K562 (cell line): ENCODE results near the gene PPIE. TPM values are rescaled to one million over a fixed set of nuclear protein-coding genes. Genes with fewer than 3 reads are reported as not detected.

Source experiments
- ATAC-seq: fragments of 200-7000 bp; cut with Tn5 transposase; 3 replicates; pipeline ENCODE4 v1.9.1; 2020; ENCODE audit warnings: moderate library complexity
- BruUV-seq: library from RNA; stranded (reverse); fragments of 400-500 nt; replicated peaks from 2 replicates; lab custom pipeline; 2021; lab: Mats Ljungman, UMichigan
- CTCF ChIA-PET: fragments of 300-600 bp; formaldehyde crosslinking; extraction: SDS; loops from one replicate; lab custom pipeline; 2021; ENCODE audit warnings: low intra/inter-chr PET ratio; lab: Yijun Ruan, JAX
- POLR2A ChIA-PET: fragments of 300-600, 350-650 bp; sonication (Branson Sonifier 250); formaldehyde crosslinking; extraction: SDS; loops from one replicate; lab custom pipeline; 2021; ENCODE audit warnings: antibody characterized with exemption, inconsistent platforms; lab: Yijun Ruan, JAX
- DNase-seq, 4 experiments: peaks; one replicate each; pipeline versions ENCODE4 v3.0.0 to v3.0.0-alpha.2; 2011 to 2018; ENCODE audit warnings: low spot score in 3 of 4, mixed read lengths in 3 of 4; ENCODE audit errors: extremely low read depth in 1 of 4
- FAIRE-seq: peaks from 2 replicates; lab custom pipeline; 2011; peaks lifted over from hg19 to GRCh38; lab: Jason Lieb, UNC
- H2AFZ ChIP-seq: 2 replicates; pipeline ENCODE4 v1.6.0; 2011; ENCODE audit warnings: low read depth, low read length, control low read depth, inconsistent platforms
- H3K27ac ChIP-seq: fragments of 200-600 bp; 3 replicates; pipeline ENCODE4 v1.8.0; 2011; ENCODE audit warnings: low read depth, mild to moderate bottlenecking, control low read depth, inconsistent platforms, low read length, moderate library complexity, mixed read lengths; ENCODE audit errors: extremely low read depth
- H3K27me3 ChIP-seq, 2 experiments: fragments of 300-600 bp in 1 of 2; 2 replicates in 1 of 2; 3 replicates in 1 of 2; pipeline versions ENCODE4 v1.6.0 to v1.8.0; 2011; ENCODE audit warnings: inconsistent platforms in 2 of 2, low read length in 2 of 2, mild to moderate bottlenecking in 1 of 2, mixed read lengths in 1 of 2, moderate library complexity in 1 of 2; ENCODE audit not compliant: control insufficient read depth in 2 of 2, insufficient read depth in 2 of 2
- H3K36me3 ChIP-seq: fragments of 300-600 bp; 3 replicates; pipeline ENCODE4 v1.8.0; 2011; ENCODE audit warnings: mild to moderate bottlenecking, low read length, inconsistent platforms; ENCODE audit not compliant: control insufficient read depth, insufficient read depth
- H3K4me1 ChIP-seq, 2 experiments: fragments of 200-600 bp in 1 of 2; replicated peaks in 1 of 2; 2 replicates in 1 of 2; 3 replicates in 1 of 2; pipeline versions ENCODE4 v1.5.1 to v1.8.0; 2011; ENCODE audit warnings: inconsistent platforms in 2 of 2, low read length in 2 of 2, mild to moderate bottlenecking in 1 of 2, mixed read lengths in 1 of 2, moderate library complexity in 1 of 2; ENCODE audit not compliant: control insufficient read depth in 2 of 2, insufficient read depth in 2 of 2
- H3K4me2 ChIP-seq: 2 replicates; pipeline ENCODE4 v1.6.1; 2011; ENCODE audit warnings: low read length, control low read depth, inconsistent platforms, mixed read lengths; ENCODE audit not compliant: insufficient read depth
- H3K4me3 ChIP-seq: fragments of 200-600 bp; sonication (generic), shearing (Covaris generic); 2 replicates; pipeline ENCODE4 v1.5.1; 2016; ENCODE audit warnings: control low read depth, inconsistent platforms
- H3K79me2 ChIP-seq: fragments of 200-600 bp; 3 replicates; pipeline ENCODE4 v1.8.0; 2011; ENCODE audit warnings: low read length, inconsistent platforms; ENCODE audit not compliant: control insufficient read depth, insufficient read depth
- H3K9ac ChIP-seq, 2 experiments: 2 replicates each; pipeline versions ENCODE4 v1.6.0 to v1.6.1; 2011; ENCODE audit warnings: low read depth in 2 of 2, low read length in 2 of 2, control low read depth in 1 of 2, inconsistent platforms in 1 of 2, mild to moderate bottlenecking in 1 of 2, mixed read lengths in 1 of 2; ENCODE audit not compliant: insufficient read depth in 1 of 2
- H3K9me1 ChIP-seq: one replicate; pipeline ENCODE4 v1.6.0; 2011; ENCODE audit warnings: inconsistent platforms, mild to moderate bottlenecking, low read length, moderate library complexity; ENCODE audit not compliant: control insufficient read depth, insufficient read depth
- H3K9me3 ChIP-seq: replicated peaks from 2 replicates; pipeline ENCODE4 v1.5.1; 2011; ENCODE audit warnings: low read depth, low read length, inconsistent platforms; ENCODE audit not compliant: control insufficient read depth, insufficient read depth
- H4K20me1 ChIP-seq: replicated peaks from 2 replicates; pipeline ENCODE4 v1.6.1; 2011; ENCODE audit warnings: low read length, inconsistent platforms, mixed read lengths; ENCODE audit not compliant: control insufficient read depth, insufficient read depth
- FOXA1 ChIP-seq: fragments of 450-650 bp; IDR thresholded peaks from 2 replicates; pipeline ENCODE4 v1.6.1; 2016; ENCODE audit warnings: mild to moderate bottlenecking, borderline replicate concordance
- ZNF277 ChIP-seq: fragments of 250-450 bp; sonication (Bioruptor Pico); IDR thresholded peaks from 2 replicates; pipeline ENCODE4 v1.8.0; 2022; ENCODE audit warnings: inconsistent platforms, mild to moderate bottlenecking, moderate library complexity, borderline replicate concordance
- WGBS: fragments of 100-300 bp; shearing (Covaris generic); methylation state at CpG from one replicate; pipeline ENCODE4 v1.1.6; 2016; ENCODE audit warnings: low coverage, mixed read lengths; ENCODE audit not compliant: insufficient coverage; ENCODE audit errors: missing lambda C conversion rate; 5-methylcytosine and 5-hydroxymethylcytosine counted together
- in situ Hi-C: fragments of 300-500 bp; cut with MboI; formaldehyde crosslinking; loops from 4 replicates; pipeline ENCODE4 v1.15.0; 2018; ENCODE audit warnings: inconsistent platforms, mixed read lengths
- intact Hi-C: fragments of 100-400 bp; cut with micrococcal nuclease; formaldehyde crosslinking; loops from 2 replicates; pipeline ENCODE4 v1.14.2; 2022
- polyA plus RNA-seq, 8 experiments: library from polyadenylated mRNA; depleted of rRNA in 4 of 8; stranded (reverse) in 5 of 8; unstranded in 3 of 8; fragments of >200 nt; fragmentation: Nextera tagmentation in 2 of 8; fragmentation: Illumina TruSeq in 1 of 8; extraction: Ambion mirVana in 2 of 8; extraction: Trizol in 1 of 8; gene quantifications; 2 replicates each; pipeline versions ENCODE4 v1.2.1 to v1.2.3, GENCODE V29; 2011 to 2014; ENCODE audit warnings: inconsistent platforms in 1 of 8, missing spikeins in 1 of 8
- total RNA-seq, 7 experiments: library from RNA; depleted of rRNA in 6 of 7; stranded (reverse); fragments of >200 nt in 6 of 7; fragmentation: Illumina TruSeq in 2 of 7; extraction: Trizol in 2 of 7; gene quantifications; 2 replicates each; pipeline versions ENCODE4 v1.2.1 to v1.2.3, GENCODE V29; 2011 to 2021; ENCODE audit warnings: low replicate concordance in 1 of 7

PPIE gene
- total and polyA plus RNA-seq, 9 of the 15 experiments (the other 6 are each of a cell fraction or from before 2014, with no cell fraction given): 75.4 to 444 (median 131) TPM

GRCh38 chr1:39761016-39761415, 22.3 kb downstream of the PPIE start:
- Histone ChIP-seq H3K79me2 (no peaks in the 10 kb centered on the region), H4K20me1 (no peaks in the 10 kb centered on the region; the same call in 1 of the 2 replicates), H3K27ac (no peak overlapping the region), H3K9me3 (no peaks in the 10 kb centered on the region), H3K4me2 (no peak overlapping the region), H3K4me1 (peaks cover 3 to 20% of the 10 kb centered on the region in 2 experiments; a peak in 3 of 5 replicates), H3K27me3 (no peaks in the 10 kb centered on the region), H3K4me3 (no peak overlapping the region), H3K36me3 (peaks cover 24% of the 10 kb centered on the region; the same call in 2 of the 3 replicates), H2AFZ (no peak overlapping the region), H3K9ac (peak overlapping the region in 1 of 2 experiments; percentile 28; a peak in 1 of 4 replicates), H3K9me1 (no peaks in the 10 kb centered on the region)
- 61% methylated on average over 3 of the region's 9 CpGs for WGBS
- CTCF ChIA-PET: no interaction called here
- DNase-seq (no peak), FAIRE-seq (no peak), ATAC-seq (no peak)
- in situ Hi-C loops (loop anchor here (5.0 kb wide), 1 partner anchor 239 kb away; no protein-coding TSS in a partner anchor), intact Hi-C loops (loop anchor here (5.0 kb wide), 1 partner anchor 239 kb away; no protein-coding TSS in a partner anchor)
- TF ChIP-seq ZNF277 (CRISPR knock-in tag) (no peak), FOXA1 (no peak)
- POLR2A ChIA-PET: interaction anchor here (1.2 to 1.3 kb wide), 2 partner anchors 22 to 50 kb away, joined by 3 to 4 read pairs; partner anchors contain the start of gene PPIE
- BruUV-seq: no TSS peak
